ENCODE results near the gene MAPKAPK5.
"Not testable (repeated sequence)": the region's sequence is repeated elsewhere in the genome, so short reads cannot be mapped to it uniquely, and the experiment has no call there.

Gene MAPKAPK5

DNA sequence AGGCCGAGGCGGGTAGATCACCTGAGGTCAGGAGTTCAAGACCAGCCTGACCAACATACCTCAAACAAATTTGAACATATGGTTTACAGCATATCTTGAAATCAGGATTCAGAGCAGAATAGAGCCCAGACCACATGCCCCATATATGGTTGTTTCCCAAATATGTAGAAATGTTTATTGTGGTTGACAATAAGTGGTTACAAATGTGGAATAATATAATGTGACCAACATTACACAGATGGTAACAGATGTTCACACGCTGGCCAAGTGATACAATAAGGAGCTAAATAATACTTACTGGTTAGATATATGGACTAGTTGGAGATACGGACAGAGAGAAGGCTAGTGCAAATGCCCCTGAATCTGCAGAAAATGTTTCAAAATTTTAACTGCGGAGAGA, 85.3 kb downstream of the MAPKAPK5 start:
- Histone ChIP-seq H3K4me1 (ENCODE audit: insufficient read depth, low read length) (peaks cover 7% of the 10 kb centered on the region), H2AFZ (ENCODE audit: low read depth, low read length) (no peak overlapping the region), H3K27me3 (ENCODE audit: insufficient read depth, low read length) (no peaks in the 10 kb centered on the region), H3K4me3 (ENCODE audit: low read length) (no peak overlapping the region), H3K36me3 (ENCODE audit: insufficient read depth, low read length) (no peaks in the 10 kb centered on the region), H3K9me3 (ENCODE audit: low read length) (no peaks in the 10 kb centered on the region)

DNA sequence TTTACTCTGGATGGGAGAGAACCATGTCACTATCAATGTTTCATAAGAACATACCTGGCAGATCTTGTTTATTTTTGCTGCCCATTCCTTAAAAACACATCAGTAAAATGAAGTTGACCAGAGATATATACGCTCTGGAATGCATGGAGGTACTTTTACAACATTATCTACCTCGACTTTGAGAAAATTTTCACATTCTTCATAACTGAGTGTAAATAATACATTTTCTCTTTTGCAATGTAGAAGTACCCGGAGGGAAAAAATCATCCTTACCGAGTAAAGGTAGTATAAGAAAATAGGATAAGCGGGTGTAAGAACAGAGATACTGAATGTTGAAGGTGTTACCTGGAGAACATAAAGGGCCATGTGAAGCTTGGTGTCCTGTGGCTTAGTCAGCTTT, 90.2 kb downstream of the MAPKAPK5 start:
- H2AFZ ChIP-seq (ENCODE audit: low read depth, low read length): no peak overlapping the region
- peaks cover 7% of the 10 kb centered on the region for H3K4me1 ChIP-seq (ENCODE audit: insufficient read depth, low read length)
- no peaks in the 10 kb centered on the region for H3K36me3 ChIP-seq (ENCODE audit: insufficient read depth, low read length)
- no peaks in the 10 kb centered on the region for H3K27me3 ChIP-seq (ENCODE audit: insufficient read depth, low read length)
- no peaks in the 10 kb centered on the region for H3K9me3 ChIP-seq (ENCODE audit: low read length)
- H3K4me3 ChIP-seq (ENCODE audit: low read length): no peak overlapping the region

DNA sequence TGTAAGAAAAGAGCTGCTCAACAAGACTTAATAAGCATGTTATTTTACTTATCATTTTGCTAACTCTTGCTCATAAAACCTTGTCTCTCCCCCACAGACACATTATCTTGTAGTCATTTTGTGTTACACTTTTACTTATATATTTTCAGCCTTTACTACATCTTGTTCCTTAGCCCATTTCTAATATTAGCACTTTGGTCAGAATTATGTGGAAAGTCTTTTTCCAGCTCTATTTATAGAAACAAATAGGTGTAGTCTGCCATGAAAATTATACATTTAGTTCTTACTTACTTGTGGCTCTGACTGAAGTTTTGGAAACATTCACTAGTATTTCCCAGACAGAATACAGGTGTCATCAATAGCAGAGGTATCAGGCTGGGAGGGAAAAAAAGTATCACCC, 94.8 kb downstream of the MAPKAPK5 start:
- H2AFZ ChIP-seq (ENCODE audit: low read depth, low read length): no peak overlapping the region
- no peak overlapping the region for H3K4me3 ChIP-seq (ENCODE audit: low read length)
- no peaks in the 10 kb centered on the region for H3K27me3 ChIP-seq (ENCODE audit: insufficient read depth, low read length)
- no peaks in the 10 kb centered on the region for H3K9me3 ChIP-seq (ENCODE audit: low read length)
- H3K36me3 ChIP-seq (ENCODE audit: insufficient read depth, low read length): no peaks in the 10 kb centered on the region
- no peaks in the 10 kb centered on the region for H3K4me1 ChIP-seq (ENCODE audit: insufficient read depth, low read length)

DNA sequence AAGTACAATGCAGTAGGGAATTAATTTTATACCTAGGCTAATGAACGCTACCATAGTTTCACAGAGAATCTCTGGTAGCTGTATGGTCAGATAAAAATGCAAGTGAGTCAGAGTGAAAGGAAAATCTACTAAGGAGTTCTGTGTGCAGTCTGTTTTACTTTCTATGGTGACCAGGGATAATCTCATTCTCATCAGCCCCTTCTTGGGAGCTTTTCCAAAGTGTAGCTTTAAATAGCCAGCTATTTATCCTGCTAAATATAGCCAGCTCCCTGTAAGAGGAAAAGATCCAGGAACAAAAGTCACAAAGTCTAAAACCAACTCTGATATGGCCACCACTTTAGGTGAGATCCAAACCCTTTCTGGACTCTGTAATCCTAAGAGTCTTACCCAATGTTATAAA, 95.4 kb downstream of the MAPKAPK5 start:
- Histone ChIP-seq H3K4me3 (ENCODE audit: low read length) (no peak overlapping the region), H3K4me1 (ENCODE audit: insufficient read depth, low read length) (no peaks in the 10 kb centered on the region), H3K27me3 (ENCODE audit: insufficient read depth, low read length) (no peaks in the 10 kb centered on the region), H2AFZ (ENCODE audit: low read depth, low read length) (no peak overlapping the region), H3K9me3 (ENCODE audit: low read length) (no peaks in the 10 kb centered on the region), H3K36me3 (ENCODE audit: insufficient read depth, low read length) (no peaks in the 10 kb centered on the region)

DNA sequence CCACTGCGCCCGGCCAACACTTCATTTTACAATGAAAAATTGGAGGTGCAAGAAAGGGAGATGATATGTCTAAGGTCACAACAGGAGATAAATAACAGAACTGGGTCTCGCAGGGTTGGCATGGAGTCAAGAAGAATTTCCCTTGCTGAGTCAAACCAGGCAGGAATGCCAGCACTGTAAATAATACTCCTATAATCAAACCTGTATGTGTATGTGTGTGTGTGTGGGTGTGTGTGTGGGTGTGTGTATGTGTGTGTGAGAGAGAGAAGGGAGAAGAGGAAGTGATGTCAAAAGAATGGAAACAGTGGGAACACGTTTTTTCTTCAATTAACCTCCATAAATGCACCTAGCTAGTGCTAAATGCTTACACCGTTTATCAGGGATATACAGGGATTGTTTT, 100.5 kb downstream of the MAPKAPK5 start:
- H3K4me3 ChIP-seq (ENCODE audit: low read length): no peak overlapping the region
- no peaks in the 10 kb centered on the region for H3K36me3 ChIP-seq (ENCODE audit: insufficient read depth, low read length)
- peaks cover 15% of the 10 kb centered on the region for H3K4me1 ChIP-seq (ENCODE audit: insufficient read depth, low read length)
- H3K9me3 ChIP-seq (ENCODE audit: low read length): no peaks in the 10 kb centered on the region
- no peaks in the 10 kb centered on the region for H3K27me3 ChIP-seq (ENCODE audit: insufficient read depth, low read length)
- no peak overlapping the region for H2AFZ ChIP-seq (ENCODE audit: low read depth, low read length)

DNA sequence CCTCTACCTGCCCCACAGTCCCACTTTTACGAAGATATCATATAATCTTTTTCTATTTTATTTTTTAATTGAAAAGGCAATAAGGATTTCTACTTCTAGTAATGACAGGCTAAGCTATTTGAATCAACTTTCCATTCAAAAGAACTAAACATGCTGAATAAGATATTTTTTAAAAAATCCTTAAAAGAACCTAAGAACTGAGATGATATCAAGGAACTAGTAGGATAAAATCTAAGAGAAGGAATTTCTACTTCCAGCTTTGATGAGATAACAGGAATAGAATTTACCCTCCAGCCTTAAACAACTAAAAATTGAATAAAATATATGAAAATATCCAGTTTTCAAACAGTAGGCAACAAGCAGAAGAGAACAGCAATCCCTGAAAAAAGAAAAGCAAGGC, 101.9 kb downstream of the MAPKAPK5 start:
- Histone ChIP-seq H2AFZ (ENCODE audit: low read depth, low read length) (no peak overlapping the region), H3K4me1 (ENCODE audit: insufficient read depth, low read length) (peaks cover 15% of the 10 kb centered on the region), H3K36me3 (ENCODE audit: insufficient read depth, low read length) (no peaks in the 10 kb centered on the region), H3K9me3 (ENCODE audit: low read length) (no peaks in the 10 kb centered on the region), H3K4me3 (ENCODE audit: low read length) (no peak overlapping the region), H3K27me3 (ENCODE audit: insufficient read depth, low read length) (no peaks in the 10 kb centered on the region)

DNA sequence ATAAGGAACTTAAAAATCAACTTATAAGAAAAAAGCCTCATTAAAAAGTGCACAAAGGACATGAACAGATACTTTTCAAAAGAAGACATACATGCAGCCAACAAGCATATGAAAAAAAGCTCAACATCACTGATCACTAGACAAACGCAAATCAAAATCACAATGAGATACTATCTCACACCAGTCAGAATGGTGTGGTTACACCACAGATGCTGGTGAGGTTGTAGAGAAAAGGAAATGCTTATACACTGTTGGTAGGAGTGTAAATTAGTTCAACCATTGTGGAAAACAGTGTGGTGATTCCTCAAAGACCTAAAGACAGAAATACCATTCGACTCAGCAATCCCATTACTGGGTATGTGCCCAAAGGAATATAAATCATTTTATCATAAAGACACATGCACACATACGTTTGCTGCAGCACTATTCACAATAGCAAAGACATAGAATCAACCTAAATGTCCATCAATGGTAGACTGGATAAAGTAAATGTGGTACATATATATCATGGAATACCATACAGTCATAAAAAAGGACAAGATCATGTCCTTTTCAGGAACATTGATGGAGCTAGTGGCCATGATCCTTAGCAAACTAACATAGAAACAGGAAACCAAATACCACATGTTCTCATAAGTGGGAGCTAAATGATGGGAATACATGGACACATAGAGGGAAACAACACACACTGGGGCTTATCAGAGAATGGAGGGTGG, 109.1 kb downstream of the MAPKAPK5 start:
- not testable (repeated sequence) for H3K27me3 ChIP-seq (ENCODE audit: insufficient read depth, low read length); H3K4me3 ChIP-seq (ENCODE audit: low read length); H3K36me3 ChIP-seq (ENCODE audit: insufficient read depth, low read length); H2AFZ ChIP-seq (ENCODE audit: low read depth, low read length); H3K9me3 ChIP-seq (ENCODE audit: low read length)
- peaks cover 14% of the 10 kb centered on the region for H3K4me1 ChIP-seq (ENCODE audit: insufficient read depth, low read length)
